Measurements from ENCODE around the gene STK32C.

DNA sequence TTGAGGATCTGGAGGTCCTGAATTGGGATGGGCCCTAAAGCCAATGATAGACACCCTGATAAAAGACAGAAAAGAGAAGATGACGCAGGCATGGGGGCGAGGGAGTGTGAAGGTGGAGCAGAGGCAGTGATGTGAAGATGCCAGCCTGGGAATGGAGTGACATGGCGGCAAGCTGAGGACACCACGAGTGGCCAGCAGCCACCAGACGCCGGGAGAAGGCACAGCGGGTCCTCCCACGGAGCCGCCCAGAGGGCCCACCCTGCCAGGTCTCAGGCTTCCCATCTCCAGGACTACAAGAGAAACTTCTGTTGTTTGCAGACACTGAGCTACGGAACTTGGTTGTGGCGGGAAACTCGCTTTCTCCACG, 76.1 kb downstream of the STK32C start:
- TF ChIP-seq, protein P1, sequence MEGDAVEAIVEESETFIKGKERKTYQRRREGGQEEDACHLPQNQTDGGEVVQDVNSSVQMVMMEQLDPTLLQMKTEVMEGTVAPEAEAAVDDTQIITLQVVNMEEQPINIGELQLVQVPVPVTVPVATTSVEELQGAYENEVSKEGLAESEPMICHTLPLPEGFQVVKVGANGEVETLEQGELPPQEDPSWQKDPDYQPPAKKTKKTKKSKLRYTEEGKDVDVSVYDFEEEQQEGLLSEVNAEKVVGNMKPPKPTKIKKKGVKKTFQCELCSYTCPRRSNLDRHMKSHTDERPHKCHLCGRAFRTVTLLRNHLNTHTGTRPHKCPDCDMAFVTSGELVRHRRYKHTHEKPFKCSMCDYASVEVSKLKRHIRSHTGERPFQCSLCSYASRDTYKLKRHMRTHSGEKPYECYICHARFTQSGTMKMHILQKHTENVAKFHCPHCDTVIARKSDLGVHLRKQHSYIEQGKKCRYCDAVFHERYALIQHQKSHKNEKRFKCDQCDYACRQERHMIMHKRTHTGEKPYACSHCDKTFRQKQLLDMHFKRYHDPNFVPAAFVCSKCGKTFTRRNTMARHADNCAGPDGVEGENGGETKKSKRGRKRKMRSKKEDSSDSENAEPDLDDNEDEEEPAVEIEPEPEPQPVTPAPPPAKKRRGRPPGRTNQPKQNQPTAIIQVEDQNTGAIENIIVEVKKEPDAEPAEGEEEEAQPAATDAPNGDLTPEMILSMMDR (IDR thresholded peaks at IDR 0.05) = no peak
- no peak for TF ChIP-seq POLR2AphosphoS5 (IDR thresholded peaks at IDR 0.05)
- no peak for TF ChIP-seq POLR2A (IDR thresholded peaks at IDR 0.05)

All from prostate gland (tissue), 2 donors.